ENCODE results near the gene TBC1D2. TPM values are rescaled to one million over a fixed set of nuclear protein-coding genes. Genes with fewer than 3 reads are reported as not detected.

TBC1D2 gene
- total RNA-seq, 1 donor from 2014 or later = 24.3 TPM

DNA sequence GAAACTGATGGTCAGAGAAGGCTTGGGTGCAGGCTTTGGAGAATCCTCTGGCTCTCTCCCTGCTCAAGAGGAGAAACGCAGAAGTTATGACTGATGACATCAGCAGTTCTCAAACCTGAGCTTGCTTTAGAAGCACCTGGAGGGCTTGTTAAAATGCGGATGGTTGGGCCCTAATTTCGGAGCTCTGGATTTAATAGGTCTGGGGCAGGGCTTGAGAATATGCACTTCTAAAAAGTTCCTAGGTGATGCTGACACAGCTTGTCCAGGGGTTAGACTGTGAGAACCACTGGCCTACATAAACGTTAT is 26.4 kb downstream of the TBC1D2 start:
- Mint-ChIP-seq H3K36me3 (ENCODE audit: low read depth) (peaks cover 13% of the 10 kb centered on the region), H3K27me3 (ENCODE audit: low read depth) (no peaks in the 10 kb centered on the region), H3K4me1 (ENCODE audit: low read depth) (peaks cover 61% of the 10 kb centered on the region), H3K4me3 (ENCODE audit: unreplicated experiment) (no peak overlapping the region), H3K9me3 (ENCODE audit: low read depth) (no peaks in the 10 kb centered on the region), H3K27ac (ENCODE audit: unreplicated experiment) (no peak overlapping the region)
- TF ChIP-seq, protein P1, sequence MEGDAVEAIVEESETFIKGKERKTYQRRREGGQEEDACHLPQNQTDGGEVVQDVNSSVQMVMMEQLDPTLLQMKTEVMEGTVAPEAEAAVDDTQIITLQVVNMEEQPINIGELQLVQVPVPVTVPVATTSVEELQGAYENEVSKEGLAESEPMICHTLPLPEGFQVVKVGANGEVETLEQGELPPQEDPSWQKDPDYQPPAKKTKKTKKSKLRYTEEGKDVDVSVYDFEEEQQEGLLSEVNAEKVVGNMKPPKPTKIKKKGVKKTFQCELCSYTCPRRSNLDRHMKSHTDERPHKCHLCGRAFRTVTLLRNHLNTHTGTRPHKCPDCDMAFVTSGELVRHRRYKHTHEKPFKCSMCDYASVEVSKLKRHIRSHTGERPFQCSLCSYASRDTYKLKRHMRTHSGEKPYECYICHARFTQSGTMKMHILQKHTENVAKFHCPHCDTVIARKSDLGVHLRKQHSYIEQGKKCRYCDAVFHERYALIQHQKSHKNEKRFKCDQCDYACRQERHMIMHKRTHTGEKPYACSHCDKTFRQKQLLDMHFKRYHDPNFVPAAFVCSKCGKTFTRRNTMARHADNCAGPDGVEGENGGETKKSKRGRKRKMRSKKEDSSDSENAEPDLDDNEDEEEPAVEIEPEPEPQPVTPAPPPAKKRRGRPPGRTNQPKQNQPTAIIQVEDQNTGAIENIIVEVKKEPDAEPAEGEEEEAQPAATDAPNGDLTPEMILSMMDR (IDR thresholded peaks at IDR 0.05) = no peak
- DNase-seq (ENCODE audit: low spot score) = no peak

DNA sequence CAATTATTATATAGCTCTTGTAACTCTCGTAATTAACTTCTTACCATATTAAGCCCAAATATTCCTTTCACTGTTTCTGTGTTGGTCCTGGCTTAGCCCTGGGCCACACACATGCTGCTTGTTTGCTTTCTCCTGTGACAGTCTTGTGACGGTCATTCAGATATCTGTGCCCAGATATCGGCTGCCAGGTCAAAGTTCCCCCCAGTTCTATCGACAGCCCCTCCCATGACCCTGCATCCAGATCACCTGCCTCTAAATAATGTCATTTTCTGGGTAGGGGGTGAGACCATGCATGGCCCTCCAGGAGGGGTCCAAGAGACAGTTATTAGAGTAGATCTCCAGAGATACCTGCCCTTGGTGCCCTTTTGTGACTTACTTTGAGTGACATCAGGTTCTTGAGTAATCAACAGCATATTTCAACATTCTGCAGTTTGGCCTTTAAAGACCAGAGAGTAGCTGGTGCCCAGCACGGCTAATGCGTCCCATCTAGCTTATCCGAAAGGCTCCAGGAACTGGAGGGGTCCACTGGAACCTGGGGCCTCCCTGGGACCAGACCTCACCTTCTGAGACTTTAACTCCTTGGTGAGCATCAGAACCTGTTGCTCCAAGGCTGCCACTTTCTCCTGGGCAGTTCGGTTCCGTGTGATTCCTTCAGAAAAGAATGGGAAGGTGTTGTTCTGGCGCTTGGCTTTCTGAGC is 26.9 kb downstream of the TBC1D2 start:
- no peak overlapping the region for H3K4me3 Mint-ChIP-seq (ENCODE audit: unreplicated experiment)
- H3K4me1 Mint-ChIP-seq (ENCODE audit: low read depth) = peaks cover 61% of the 10 kb centered on the region
- H3K36me3 Mint-ChIP-seq (ENCODE audit: low read depth) = peaks cover 11% of the 10 kb centered on the region
- H3K27ac Mint-ChIP-seq (ENCODE audit: unreplicated experiment) = peak overlapping the region; percentile 67
- DNase-seq (ENCODE audit: low spot score) = no peak
- H3K27me3 Mint-ChIP-seq (ENCODE audit: low read depth) = no peaks in the 10 kb centered on the region
- H3K9me3 Mint-ChIP-seq (ENCODE audit: low read depth) = no peaks in the 10 kb centered on the region
- TF ChIP-seq, protein P1 (IDR thresholded peaks at IDR 0.05) = no peak

DNA sequence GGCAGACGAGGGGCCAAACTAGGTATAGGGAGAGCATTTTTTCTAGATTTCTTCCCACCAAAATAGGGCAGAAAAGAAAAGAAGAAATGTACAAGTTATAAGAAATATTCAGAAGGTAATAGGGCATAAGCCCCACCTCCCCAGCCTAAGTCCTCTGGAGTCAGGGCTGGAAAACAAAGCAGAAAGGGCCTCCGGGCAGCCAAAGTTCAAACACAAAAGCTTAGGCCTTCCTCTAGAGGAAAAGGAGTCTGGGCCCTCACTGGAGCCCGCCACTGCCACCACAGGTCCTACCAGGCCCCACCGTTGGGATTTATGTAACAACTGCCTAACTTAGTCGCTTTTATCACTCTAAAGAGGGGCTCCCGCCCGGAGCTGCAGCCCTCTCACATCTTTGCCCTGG is 27.6 kb downstream of the TBC1D2 start:
- H3K27ac Mint-ChIP-seq (ENCODE audit: unreplicated experiment) = peak overlapping the region; percentile 67
- H3K4me1 Mint-ChIP-seq (ENCODE audit: low read depth) = peaks cover 63% of the 10 kb centered on the region
- no peaks in the 10 kb centered on the region for H3K9me3 Mint-ChIP-seq (ENCODE audit: low read depth)
- TF ChIP-seq, protein P1 (IDR thresholded peaks at IDR 0.05) = no peak
- DNase-seq (ENCODE audit: low spot score) = no peak
- no peak overlapping the region for H3K4me3 Mint-ChIP-seq (ENCODE audit: unreplicated experiment)
- no peaks in the 10 kb centered on the region for H3K27me3 Mint-ChIP-seq (ENCODE audit: low read depth)
- H3K36me3 Mint-ChIP-seq (ENCODE audit: low read depth) = peaks cover 11% of the 10 kb centered on the region

DNA sequence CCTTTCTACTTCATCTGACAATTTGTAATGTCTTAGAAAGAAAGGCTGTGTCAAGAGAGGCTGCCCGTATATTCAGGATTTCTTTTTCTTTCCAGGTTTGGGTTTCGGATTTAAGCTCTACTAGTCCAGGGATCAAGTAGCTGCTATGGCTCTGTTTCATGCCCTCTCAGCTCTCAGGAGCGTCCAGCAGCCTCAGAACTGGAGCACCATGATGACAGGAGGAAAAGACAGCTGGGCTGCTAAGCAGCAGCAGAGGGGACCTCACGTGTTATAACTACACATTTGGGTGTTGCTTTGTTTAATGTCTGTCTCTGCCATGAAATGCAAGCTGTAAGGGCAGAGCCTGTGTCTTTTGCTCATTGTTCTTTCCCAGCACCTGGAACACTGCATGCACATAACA is 28.5 kb downstream of the TBC1D2 start:
- Mint-ChIP-seq H3K9me3 (ENCODE audit: low read depth) (no peaks in the 10 kb centered on the region), H3K27ac (ENCODE audit: unreplicated experiment) (peak overlapping the region; percentile 70), H3K4me1 (ENCODE audit: low read depth) (peaks cover 63% of the 10 kb centered on the region), H3K36me3 (ENCODE audit: low read depth) (peaks cover 14% of the 10 kb centered on the region), H3K4me3 (ENCODE audit: unreplicated experiment) (no peak overlapping the region), H3K27me3 (ENCODE audit: low read depth) (no peaks in the 10 kb centered on the region)
- DNase-seq (ENCODE audit: low spot score) = no peak
- TF ChIP-seq, protein P1 (IDR thresholded peaks at IDR 0.05) = no peak

DNA sequence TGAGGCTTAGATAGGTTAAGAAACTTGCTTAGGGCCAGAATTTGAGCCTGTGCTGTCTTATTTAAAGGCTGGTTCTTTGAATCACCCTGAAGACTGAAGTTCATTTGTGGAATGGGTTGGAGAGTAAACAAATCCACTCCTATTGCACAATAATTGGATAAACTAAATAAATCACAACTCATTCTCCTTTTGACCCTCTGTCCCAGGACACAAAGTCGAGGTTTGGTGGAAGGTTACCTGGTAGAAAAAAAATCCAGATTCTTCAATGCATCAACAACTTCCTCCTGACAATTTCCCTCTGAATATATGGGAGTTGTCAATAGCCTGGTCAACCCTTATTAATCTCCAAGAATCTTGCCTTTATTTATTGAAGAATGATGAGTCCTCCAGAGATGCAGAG is 28.9 kb downstream of the TBC1D2 start:
- Mint-ChIP-seq H3K27ac (ENCODE audit: unreplicated experiment) (no peak overlapping the region), H3K36me3 (ENCODE audit: low read depth) (peaks cover 14% of the 10 kb centered on the region), H3K27me3 (ENCODE audit: low read depth) (no peaks in the 10 kb centered on the region), H3K9me3 (ENCODE audit: low read depth) (no peaks in the 10 kb centered on the region), H3K4me3 (ENCODE audit: unreplicated experiment) (no peak overlapping the region), H3K4me1 (ENCODE audit: low read depth) (peaks cover 63% of the 10 kb centered on the region)
- no peak for DNase-seq (ENCODE audit: low spot score)
- TF ChIP-seq, protein P1 (IDR thresholded peaks at IDR 0.05) = no peak
